GM12878 (cell line): ENCODE results near the gene EIF2B1.

Experiments used
- CTCF ChIP-seq, 3 experiments: IDR thresholded peaks in 2 of 3; conservative IDR thresholded peaks in 1 of 3; 2 replicates each; pipeline ENCODE4 v1.5.1; 2011; ENCODE audit warnings: low read depth in 3 of 3, low read length in 3 of 3, mild to moderate bottlenecking in 3 of 3, control low read depth in 2 of 3, moderate library complexity in 2 of 3, inconsistent platforms in 1 of 3, mixed read lengths in 1 of 3; ENCODE audit not compliant: control insufficient read depth in 2 of 3, insufficient read depth in 1 of 3; ENCODE audit errors: extremely low read depth in 1 of 3
- REST ChIP-seq: IDR thresholded peaks from 2 replicates; pipeline ENCODE4 v1.6.1; 2012; ENCODE audit warnings: mild to moderate bottlenecking, low read depth, low read length
- TARDBP ChIP-seq: IDR thresholded peaks from 2 replicates; pipeline ENCODE4 v1.6.1; 2016; ENCODE audit warnings: borderline replicate concordance

GRCh38 chr12:123670882-123671728, 37.6 kb upstream of the EIF2B1 start, which contains the start of gene TCTN2:
- TF ChIP-seq REST: no peak
- no peak for TF ChIP-seq CTCF (IDR thresholded peaks at IDR 0.05 in 2 of 3, conservative IDR thresholded peaks at IDR 0.05 in 1 of 3; ENCODE audit: control insufficient read depth in 2 of 3, extremely low read depth in 1 of 3, insufficient read depth in 1 of 3, low read depth in 3 of 3, low read length in 3 of 3)
- TF ChIP-seq TARDBP: no peak
